IPS DF 6.9 (cell line): ENCODE measurements around the gene STRC.
"Not testable (repeated sequence)": the region's sequence is repeated elsewhere in the genome, so short reads cannot be mapped to it uniquely, and the experiment has no call there.

ENCODE experiments used
- DNase-seq: peaks from one replicate; pipeline ENCODE4 v3.0.0-alpha.2; 2013; ENCODE audit warnings: low read depth, low spot score
- H3K27ac ChIP-seq: one replicate; pipeline ENCODE4 v1.5.1; 2013; ENCODE audit warnings: low read length, control low read depth
- H3K27me3 ChIP-seq: 2 replicates; pipeline ENCODE4 v1.6.1; 2013; ENCODE audit warnings: mild to moderate bottlenecking, low read length; ENCODE audit not compliant: control insufficient read depth, insufficient read depth
- H3K36me3 ChIP-seq: 2 replicates; pipeline ENCODE4 v1.6.1; 2013; ENCODE audit warnings: low read length; ENCODE audit not compliant: control insufficient read depth, insufficient read depth
- H3K4me1 ChIP-seq: 2 replicates; pipeline ENCODE4 v1.6.1; 2013; ENCODE audit warnings: low read length; ENCODE audit not compliant: control insufficient read depth, insufficient read depth
- H3K4me3 ChIP-seq: 2 replicates; pipeline ENCODE4 v1.5.1; 2013; ENCODE audit warnings: mild to moderate bottlenecking, low read length
- H3K9me3 ChIP-seq: 2 replicates; pipeline ENCODE4 v1.6.1; 2013; ENCODE audit warnings: low read length, inconsistent platforms; ENCODE audit not compliant: control insufficient read depth, insufficient read depth
- WGBS: extraction: QIAGEN DNeasy Blood & Tissue Kit; methylation state at CpG from one replicate; pipeline ENCODE4 v1.1.7; 2013; ENCODE audit warnings: mixed read lengths, missing lambda C conversion rate; ENCODE audit not compliant: insufficient read length, insufficient coverage; 5-methylcytosine and 5-hydroxymethylcytosine counted together

The STRC gene

GRCh38 chr15:43618700-43619099 lies at the start of gene STRC:
Gene STRC (minus strand): TSS chr15:43618800. CDS start chr15:43618722, 78 bp downstream.
- DNase-seq, H3K27me3 ChIP-seq: not testable (repeated sequence)
- no CpG with 5 or more reads among the region's 2 CpGs for WGBS

GRCh38 chr15:43666177-43666576 lies 47.6 kb upstream of the STRC start:
- not testable (repeated sequence) for H3K4me1 ChIP-seq, H3K36me3 ChIP-seq, DNase-seq, H3K4me3 ChIP-seq, H3K27ac ChIP-seq, H3K27me3 ChIP-seq, H3K9me3 ChIP-seq
- no CpG with 5 or more reads among the region's 1 CpG for WGBS

More at GRCh38 chr15:43618700-43619099, at the start of gene STRC:
- H3K36me3 ChIP-seq, H3K9me3 ChIP-seq, H3K4me3 ChIP-seq, H3K4me1 ChIP-seq, H3K27ac ChIP-seq: not testable (repeated sequence)

GRCh38 chr15:43663333-43663732 lies 44.7 kb upstream of the STRC start:
- H3K4me3 ChIP-seq, H3K36me3 ChIP-seq, H3K9me3 ChIP-seq, DNase-seq, H3K27ac ChIP-seq, H3K4me1 ChIP-seq, H3K27me3 ChIP-seq: not testable (repeated sequence)
- WGBS, result no CpG with 5 or more reads among the region's 8 CpGs

- not testable (repeated sequence) for H3K27ac ChIP-seq, H3K27me3 ChIP-seq, H3K4me3 ChIP-seq, DNase-seq, H3K36me3 ChIP-seq, H3K4me1 ChIP-seq, H3K9me3 ChIP-seq
- WGBS, result no CpG with 5 or more reads among the region's 2 CpGs
These were observed 43.7 kb upstream of the STRC start for GRCh38 chr15:43662293-43662692.

GRCh38 chr15:43659727-43660126 lies 41.1 kb upstream of the STRC start:
- H3K27ac ChIP-seq, DNase-seq, H3K27me3 ChIP-seq, H3K36me3 ChIP-seq, H3K4me3 ChIP-seq, H3K9me3 ChIP-seq, H3K4me1 ChIP-seq: not testable (repeated sequence)
- WGBS, result no CpG with 5 or more reads among the region's 10 CpGs

GRCh38 chr15:43649430-43649926 lies 30.9 kb upstream of the STRC start:
- H3K4me3 ChIP-seq, H3K4me1 ChIP-seq, H3K36me3 ChIP-seq, H3K27me3 ChIP-seq, DNase-seq, H3K9me3 ChIP-seq, H3K27ac ChIP-seq: not testable (repeated sequence)
- no CpG with 5 or more reads among the region's 16 CpGs for WGBS

GRCh38 chr15:43648649-43649429 lies 30.2 kb upstream of the STRC start, which contains the start of gene CATSPER2:
Gene CATSPER2 (minus strand): TSS chr15:43648844. CDS start chr15:43648061, 783 bp downstream.
- Histone ChIP-seq H3K27ac (no peak within 1 kb of the TSS), H3K36me3 (peaks cover 2% of the 10 kb centered on the region; the same call in 1 of the 2 replicates), H3K4me1 (no peaks in the 10 kb centered on the region), H3K9me3 (no peaks in the 10 kb centered on the region), H3K4me3 (no peak within 1 kb of the TSS), H3K27me3 (no peaks in the 10 kb centered on the region)
- no peak for DNase-seq
- no CpG with 5 or more reads among the region's 85 CpGs for WGBS

GRCh38 chr15:43638464-43639204 lies 20.0 kb upstream of the STRC start:
- H3K9me3 ChIP-seq, H3K4me3 ChIP-seq, H3K27ac ChIP-seq, H3K36me3 ChIP-seq, H3K27me3 ChIP-seq, H3K4me1 ChIP-seq, DNase-seq: not testable (repeated sequence)
- WGBS, result no CpG with 5 or more reads among the region's 8 CpGs

GRCh38 chr15:43626937-43627336 lies 8.3 kb upstream of the STRC start:
- not testable (repeated sequence) for H3K9me3 ChIP-seq, H3K36me3 ChIP-seq, H3K4me3 ChIP-seq, H3K27me3 ChIP-seq, DNase-seq, H3K4me1 ChIP-seq, H3K27ac ChIP-seq

- H3K4me1 ChIP-seq, result no peaks in the 10 kb centered on the region
- no peak overlapping the region for H3K27ac ChIP-seq
- no peaks in the 10 kb centered on the region for H3K36me3 ChIP-seq
- H3K4me3 ChIP-seq, result no peak overlapping the region
- DNase-seq, result no peak
- WGBS, result no CpG with 5 or more reads among the region's 5 CpGs
- no peaks in the 10 kb centered on the region for H3K27me3 ChIP-seq
- H3K9me3 ChIP-seq, result no peaks in the 10 kb centered on the region
These were observed 6.5 kb upstream of the STRC start for GRCh38 chr15:43625106-43625505.
